GM12873 (cell line): ENCODE data around the gene DGKD.

Source experiments
- TF ChIP-seq, protein P1 (sequence below): IDR thresholded peaks from 2 replicates; pipeline ENCODE4 v1.5.1; 2012; ENCODE audit warnings: low read depth, mild to moderate bottlenecking, moderate library complexity, low read length, control low read depth; ENCODE audit not compliant: insufficient read depth; ENCODE audit errors: missing control alignments

DGKD gene

GRCh38 chr2:233470839-233471238 is 116.5 kb downstream of the DGKD start:
- TF ChIP-seq, protein P1, sequence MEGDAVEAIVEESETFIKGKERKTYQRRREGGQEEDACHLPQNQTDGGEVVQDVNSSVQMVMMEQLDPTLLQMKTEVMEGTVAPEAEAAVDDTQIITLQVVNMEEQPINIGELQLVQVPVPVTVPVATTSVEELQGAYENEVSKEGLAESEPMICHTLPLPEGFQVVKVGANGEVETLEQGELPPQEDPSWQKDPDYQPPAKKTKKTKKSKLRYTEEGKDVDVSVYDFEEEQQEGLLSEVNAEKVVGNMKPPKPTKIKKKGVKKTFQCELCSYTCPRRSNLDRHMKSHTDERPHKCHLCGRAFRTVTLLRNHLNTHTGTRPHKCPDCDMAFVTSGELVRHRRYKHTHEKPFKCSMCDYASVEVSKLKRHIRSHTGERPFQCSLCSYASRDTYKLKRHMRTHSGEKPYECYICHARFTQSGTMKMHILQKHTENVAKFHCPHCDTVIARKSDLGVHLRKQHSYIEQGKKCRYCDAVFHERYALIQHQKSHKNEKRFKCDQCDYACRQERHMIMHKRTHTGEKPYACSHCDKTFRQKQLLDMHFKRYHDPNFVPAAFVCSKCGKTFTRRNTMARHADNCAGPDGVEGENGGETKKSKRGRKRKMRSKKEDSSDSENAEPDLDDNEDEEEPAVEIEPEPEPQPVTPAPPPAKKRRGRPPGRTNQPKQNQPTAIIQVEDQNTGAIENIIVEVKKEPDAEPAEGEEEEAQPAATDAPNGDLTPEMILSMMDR: no peak

GRCh38 chr2:233471291-233472035 is 117.2 kb downstream of the DGKD start:
- TF ChIP-seq, protein P1: no peak

- TF ChIP-seq, protein P1: no peak
These were observed 119.1 kb downstream of the DGKD start for GRCh38 chr2:233473386-233473791.

GRCh38 chr2:233473878-233474277 is 119.6 kb downstream of the DGKD start:
- TF ChIP-seq, protein P1: no peak

GRCh38 chr2:233474308-233475160 is 120.2 kb downstream of the DGKD start:
- TF ChIP-seq, protein P1: no peak

DNA sequence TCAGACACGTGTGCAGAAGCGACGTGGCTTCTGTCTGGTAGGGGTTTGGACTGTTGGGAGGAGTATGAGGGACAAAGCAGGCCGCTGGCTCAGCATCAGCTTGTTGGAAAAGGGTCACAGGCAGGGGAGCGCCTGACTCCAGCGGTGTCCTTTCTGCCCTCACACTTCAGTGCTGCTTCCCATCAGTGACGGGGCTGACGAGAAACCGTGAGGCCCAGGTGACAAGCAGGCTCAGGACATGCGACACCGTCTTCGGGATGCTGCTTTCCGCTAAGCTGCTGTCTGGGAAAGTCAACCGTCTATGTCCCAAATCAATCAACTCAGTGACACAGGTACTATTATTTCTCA is 121.7 kb downstream of the DGKD start:
- TF ChIP-seq, protein P1: no peak
